GM11168 (cell line): Measurements from ENCODE around the gene RBM39.
"Not testable (repeated sequence)": the region's sequence is repeated elsewhere in the genome, so short reads cannot be mapped to it uniquely, and the experiment has no call there.

Experiments used
- in situ Hi-C: fragments of 300-500 bp; cut with MboI; formaldehyde crosslinking; loops from one replicate; pipeline ENCODE4 v1.12.0; 2022; ENCODE audit warnings: low sequenced_read_pairs; ENCODE audit not compliant: unreplicated experiment

Gene RBM39

GRCh38 chr20:35695245-35695749, 46.8 kb downstream of the RBM39 start:
- in situ Hi-C loops, result loop anchor here (10.0 kb wide), 1 partner anchor 230 kb away; no protein-coding TSS in a partner anchor

- in situ Hi-C loops, result loop anchor here (10.0 kb wide), 1 partner anchor 225 kb away; no protein-coding TSS in a partner anchor
These were observed 51.8 kb downstream of the RBM39 start for GRCh38 chr20:35690265-35690664.

GRCh38 chr20:35686872-35687271, 55.2 kb downstream of the RBM39 start:
- in situ Hi-C loops, result not testable (repeated sequence)

- in situ Hi-C loops, result not testable (repeated sequence)
These were observed 56.7 kb downstream of the RBM39 start for GRCh38 chr20:35685368-35685767.

- in situ Hi-C loops, result no loop called here
These were observed 60.1 kb downstream of the RBM39 start for GRCh38 chr20:35681960-35682359.

GRCh38 chr20:35680452-35681183, 61.4 kb downstream of the RBM39 start:
- in situ Hi-C loops, result no loop called here

GRCh38 chr20:35674921-35675320, 67.1 kb downstream of the RBM39 start:
- in situ Hi-C loops, result no loop called here

- in situ Hi-C loops, result no loop called here
These were observed 68.2 kb downstream of the RBM39 start for GRCh38 chr20:35673884-35674283.

GRCh38 chr20:35669681-35670080, 72.4 kb downstream of the RBM39 start:
- in situ Hi-C loops, result no loop called here

- in situ Hi-C loops, result no loop called here
These were observed 72.8 kb downstream of the RBM39 start for GRCh38 chr20:35669221-35669620.

GRCh38 chr20:35665949-35666288, 76.1 kb downstream of the RBM39 start:
- in situ Hi-C loops, result no loop called here

GRCh38 chr20:35664466-35665206, 77.4 kb downstream of the RBM39 start, which contains the start of the genes CPNE1 and RBM12:
CPNE1 (minus strand) TSS chr20:35664900; CDS start chr20:35632923, 31,977 bp downstream.
RBM12 (minus strand) TSS chr20:35664900; CDS start chr20:35655322, 9,578 bp downstream.
- in situ Hi-C loops, result no loop called here

GRCh38 chr20:35663516-35664465, 78.3 kb downstream of the RBM39 start:
- in situ Hi-C loops, result no loop called here

GRCh38 chr20:35662551-35662950, 79.5 kb downstream of the RBM39 start:
- in situ Hi-C loops, result no loop called here

- in situ Hi-C loops, result no loop called here
These were observed 80.2 kb downstream of the RBM39 start for GRCh38 chr20:35661908-35662307.

GRCh38 chr20:35661053-35661452, 81.0 kb downstream of the RBM39 start:
- in situ Hi-C loops, result no loop called here

GRCh38 chr20:35660122-35660937, 81.7 kb downstream of the RBM39 start:
- in situ Hi-C loops, result no loop called here

- in situ Hi-C loops, result no loop called here
These were observed 84.8 kb downstream of the RBM39 start for GRCh38 chr20:35657271-35657670.

- in situ Hi-C loops, result no loop called here
These were observed 87.6 kb downstream of the RBM39 start for GRCh38 chr20:35654415-35654814.
